ENCODE results near the gene SIX1. TPM values are rescaled to one million over a fixed set of nuclear protein-coding genes. Genes with fewer than 3 reads are reported as not detected.

SIX1 gene
- total and polyA plus RNA-seq, 7 donors: 8.3 to 86.6 (median 41.4) TPM

GRCh38 chr14:60658909-60659585 lies 9.8 kb upstream of the SIX1 start:
- Histone ChIP-seq H3K9me3 (no peaks in the 10 kb centered on the region), H3K36me3 (ENCODE audit: insufficient read depth in 1 of 2, low read depth in 1 of 2) (no peaks in the 10 kb centered on the region), H3K4me1 (peaks cover 19% of the 10 kb centered on the region), H3K27ac (peak overlapping the region; percentile 93), H3K27me3 (ENCODE audit: insufficient read depth in 3 of 3, low read length in 2 of 3) (no peaks in the 10 kb centered on the region), H3K4me3 (peak overlapping the region; percentile 91)
- 21 to 34% (median 25%) methylated on average over 4 of the region's 4 CpGs for WGBS, 3 donors
- intact Hi-C loops (cut with DNase I): loop anchor here in 1 of 2 donors (5.0 to 10.0 kb wide), 2 partner anchors 63 to 366 kb away; partner anchors contain the start of gene SIX4
- no peak for DNase-seq
- no peak for TF ChIP-seq CTCF (IDR thresholded peaks at IDR 0.05)
- ATAC-seq: no peak

GRCh38 chr14:60658211-60658690 lies 9.0 kb upstream of the SIX1 start:
- H3K4me3 ChIP-seq: peak overlapping the region; percentile 91
- H3K9me3 ChIP-seq: no peaks in the 10 kb centered on the region
- peak overlapping the region; percentile 93 for H3K27ac ChIP-seq
- ATAC-seq (peak in 1 of 4 donors; percentile 9), DNase-seq (no peak)
- no peaks in the 10 kb centered on the region for H3K36me3 ChIP-seq (ENCODE audit: insufficient read depth in 1 of 2, low read depth in 1 of 2)
- TF ChIP-seq CTCF (IDR thresholded peaks at IDR 0.05): no peak
- WGBS, 3 donors: 18 to 23% (median 21%) methylated on average over 10 of the region's 10 CpGs
- H3K27me3 ChIP-seq (ENCODE audit: insufficient read depth in 3 of 3, low read length in 2 of 3): no peaks in the 10 kb centered on the region
- H3K4me1 ChIP-seq: peaks cover 18% of the 10 kb centered on the region
- intact Hi-C loops (cut with DNase I): loop anchor here in 1 of 2 donors (5.0 to 10.0 kb wide), 2 partner anchors 64 to 367 kb away; partner anchors contain the start of gene SIX4

- H3K4me3 ChIP-seq: peak overlapping the region; percentile 91
- intact Hi-C loops (cut with DNase I): loop anchor here in 1 of 2 donors (5.0 to 10.0 kb wide), 2 partner anchors 65 to 367 kb away; partner anchors contain the start of gene SIX4
- H3K9me3 ChIP-seq: no peaks in the 10 kb centered on the region
- peak in 2 of 4 donors; percentile 3 to 15 for ATAC-seq
- peaks cover 13% of the 10 kb centered on the region for H3K4me1 ChIP-seq
- TF ChIP-seq CTCF (IDR thresholded peaks at IDR 0.05): peak; percentile 3
- no peaks in the 10 kb centered on the region for H3K36me3 ChIP-seq (ENCODE audit: insufficient read depth in 1 of 2, low read depth in 1 of 2)
- peak in 1 of 2 donors; percentile 68 for DNase-seq
- H3K27me3 ChIP-seq (ENCODE audit: insufficient read depth in 3 of 3, low read length in 2 of 3): no peaks in the 10 kb centered on the region
- 1% methylated on average over 47 of the region's 47 CpGs for WGBS, 3 donors
- H3K27ac ChIP-seq: peak overlapping the region; percentile 93
These were observed 8.4 kb upstream of the SIX1 start for GRCh38 chr14:60657456-60658210.

GRCh38 chr14:60656686-60657455 lies 7.6 kb upstream of the SIX1 start:
- TF ChIP-seq CTCF (IDR thresholded peaks at IDR 0.05): peak; percentile 46
- peak; percentile 72 to 78 (median 76) for ATAC-seq
- intact Hi-C loops (cut with DNase I): loop anchor here in 1 of 2 donors (5.0 to 10.0 kb wide), 2 partner anchors 65 to 368 kb away; partner anchors contain the start of gene SIX4

More at GRCh38 chr14:60656686-60657455, 7.6 kb upstream of the SIX1 start:
- H3K4me3 ChIP-seq: peak overlapping the region; percentile 91
- no peaks in the 10 kb centered on the region for H3K9me3 ChIP-seq
- WGBS, 3 donors: 2 to 3% (median 3%) methylated on average over 60 to 75 of the region's 75 CpGs
- peak overlapping the region; percentile 93 for H3K27ac ChIP-seq
- peak; percentile 71 to 88 for DNase-seq
- peaks cover 13% of the 10 kb centered on the region for H3K4me1 ChIP-seq
- H3K27me3 ChIP-seq (ENCODE audit: insufficient read depth in 3 of 3, low read length in 2 of 3): no peaks in the 10 kb centered on the region
- H3K36me3 ChIP-seq (ENCODE audit: insufficient read depth in 1 of 2, low read depth in 1 of 2): no peaks in the 10 kb centered on the region

Measured in psoas muscle (tissue), 8 donors.